Stimulated activated CD8-positive, alpha-beta memory T cell treated with anti-CD3 and anti-CD28 coated beads, Interleukin-4, amount 100 ng/mL, for 4 hours (primary cell): ENCODE measurements around the gene CRTC3.
"Not testable (repeated sequence)": the region's sequence is repeated elsewhere in the genome, so short reads cannot be mapped to it uniquely, and the experiment has no call there.

Source experiments
- DNase-seq, 2 donors: peaks; one replicate each; pipeline ENCODE4 v3.0.0-alpha.2; 2020; ENCODE audit warnings: low read depth in 2 of 2, low spot score in 1 of 2

Gene CRTC3

GRCh38 chr15:90646662-90647305 is 117.1 kb downstream of the CRTC3 start:
- no peak for DNase-seq

- DNase-seq, result no peak
Measured at GRCh38 chr15:90647326-90647725, 117.6 kb downstream of the CRTC3 start.

- DNase-seq, result peak in 1 of 2 donors; percentile 35
Measured at GRCh38 chr15:90648137-90649070, 118.7 kb downstream of the CRTC3 start.

GRCh38 chr15:90650117-90650955 is 120.6 kb downstream of the CRTC3 start:
- DNase-seq, result no peak

GRCh38 chr15:90650956-90651689 is 121.4 kb downstream of the CRTC3 start:
- no peak for DNase-seq

DNA sequence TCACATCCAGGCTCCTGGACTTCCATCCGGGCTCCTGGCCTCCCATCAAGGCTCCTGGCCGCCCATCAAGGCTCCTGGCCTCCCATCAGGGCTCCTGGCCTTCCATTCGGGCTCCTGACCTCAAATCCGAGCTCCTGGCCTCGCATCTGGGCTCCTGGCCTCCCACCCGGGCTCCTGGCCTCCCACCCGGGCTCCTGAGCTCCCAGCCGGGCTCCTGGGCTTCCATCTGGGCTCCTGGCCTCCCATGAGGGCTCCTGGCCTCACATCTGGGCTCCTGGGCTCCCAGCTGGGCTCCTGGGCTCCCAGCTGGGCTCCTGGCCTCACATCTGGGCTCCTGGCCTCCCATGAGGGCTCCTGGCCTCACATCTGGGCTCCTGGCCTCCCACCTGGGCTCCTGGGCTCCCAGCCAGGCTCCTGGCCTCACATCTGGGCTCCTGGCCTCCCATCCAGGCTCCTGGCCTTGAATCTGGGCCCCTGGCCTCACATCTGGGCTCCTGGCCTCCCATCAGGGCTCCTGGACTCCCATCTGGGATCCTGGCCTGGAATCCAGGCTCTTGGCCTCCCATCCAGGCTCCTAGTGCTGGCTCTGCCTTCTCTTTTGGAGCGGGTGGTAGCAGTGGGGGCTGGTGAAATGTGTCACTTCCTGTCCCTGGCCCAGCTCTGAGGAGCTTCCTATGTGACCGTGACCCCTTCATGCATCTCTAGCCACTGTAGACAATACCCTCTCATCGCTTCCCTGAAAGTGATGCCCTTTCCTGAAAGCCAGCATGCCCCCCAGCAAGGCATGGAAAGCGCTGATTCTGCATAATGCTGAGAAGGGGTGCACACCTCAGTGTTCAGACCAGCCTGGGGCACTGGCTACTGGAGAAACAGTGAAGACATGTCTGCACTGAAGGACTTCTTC is 124.8 kb downstream of the CRTC3 start:
- DNase-seq, result no peak

- peak; percentile 47 to 49 for DNase-seq
Measured at GRCh38 chr15:90657520-90658172, 127.9 kb downstream of the CRTC3 start.

DNA sequence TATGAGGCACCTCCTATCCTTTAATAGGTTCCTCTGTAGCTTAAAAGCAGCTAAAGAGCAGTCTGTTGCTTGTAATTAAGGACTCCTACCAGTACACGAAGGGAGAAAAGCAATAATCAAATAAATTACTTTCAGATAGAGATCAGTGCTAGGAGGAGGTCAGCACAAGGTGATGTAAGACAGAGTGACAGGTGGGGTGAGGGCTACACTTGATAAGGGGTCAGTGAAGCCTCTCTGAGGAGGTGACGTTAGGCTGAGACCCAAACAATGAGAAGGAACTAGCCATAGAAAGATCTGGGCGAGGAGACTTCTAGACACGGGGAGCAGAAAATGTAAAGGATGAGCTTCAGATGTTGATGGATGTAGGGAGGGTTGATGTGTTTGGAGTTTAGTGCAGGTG is 129.8 kb downstream of the CRTC3 start:
- no peak for DNase-seq

GRCh38 chr15:90660195-90660998 is 130.7 kb downstream of the CRTC3 start:
- peak; percentile 43 to 61 for DNase-seq

DNA sequence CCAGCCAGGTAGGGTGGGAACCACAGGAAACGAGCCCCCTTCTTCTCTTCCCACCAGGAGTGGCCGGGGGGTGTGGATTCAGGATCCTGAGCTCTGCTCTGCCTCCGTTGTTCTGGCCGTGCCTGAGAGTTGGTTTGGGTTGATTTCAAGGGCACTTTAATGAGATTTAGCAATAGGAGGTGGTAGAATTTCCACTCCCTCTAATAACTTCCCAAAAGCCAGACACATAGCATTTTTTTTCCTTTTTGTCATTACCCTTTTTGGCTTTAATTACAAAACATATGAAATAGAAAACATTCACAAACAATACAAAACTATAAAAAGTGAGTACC is 131.2 kb downstream of the CRTC3 start:
- not testable (repeated sequence) for DNase-seq

- not testable (repeated sequence) for DNase-seq
Measured at GRCh38 chr15:90664081-90664461, 134.3 kb downstream of the CRTC3 start.

GRCh38 chr15:90664650-90665287 is 135.0 kb downstream of the CRTC3 start:
- DNase-seq, result no peak

GRCh38 chr15:90665288-90666134 is 135.8 kb downstream of the CRTC3 start:
- no peak for DNase-seq

- no peak for DNase-seq
Measured at GRCh38 chr15:90666135-90666909, 136.6 kb downstream of the CRTC3 start.

DNA sequence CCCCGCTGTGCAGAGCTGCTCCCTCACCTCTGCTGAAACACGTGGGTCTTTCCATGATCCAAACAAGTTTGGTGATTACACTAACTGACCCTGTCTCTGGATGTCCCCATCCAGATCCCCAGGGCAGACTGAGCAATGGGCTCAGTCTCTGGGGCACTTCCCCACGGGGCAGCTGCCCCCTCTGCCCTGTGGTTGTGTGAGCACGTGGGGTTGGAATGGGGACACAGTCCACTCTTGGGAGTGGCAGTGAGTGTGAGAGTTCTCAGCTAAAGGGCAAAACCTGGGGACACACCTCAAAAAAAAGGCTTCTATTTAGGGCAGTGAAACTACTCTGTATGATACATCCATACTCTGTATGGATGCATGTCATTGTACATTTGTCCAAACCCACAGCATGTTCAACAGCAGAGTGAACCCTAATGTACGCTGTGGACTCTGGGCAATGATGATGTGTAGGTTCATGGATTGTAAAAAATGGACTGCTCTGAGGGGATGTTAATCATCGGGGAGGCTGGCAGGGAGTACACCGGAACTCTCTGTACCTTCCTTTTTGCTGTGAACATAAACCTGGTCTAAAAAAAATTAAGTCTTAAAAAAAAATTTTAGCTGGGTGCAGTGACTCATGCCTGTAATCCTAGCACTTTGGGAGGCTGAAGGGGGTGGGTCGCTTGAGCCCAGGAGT is 137.5 kb downstream of the CRTC3 start:
- DNase-seq, result no peak
